GM08714 (cell line): Measurements from ENCODE around the gene PTPA.

Source experiments
- H3K4me3 ChIP-seq: fragments of 200-500 bp; sonication (Bioruptor generic); 2 replicates; pipeline ENCODE4 v1.5.1; 2014; ENCODE audit warnings: mild to moderate bottlenecking, low read length, inconsistent platforms
- ZNF274 ChIP-seq: IDR thresholded peaks from 2 replicates; pipeline ENCODE4 v1.6.1; 2012; ENCODE audit warnings: mild to moderate bottlenecking, low read depth, low read length

PTPA gene

DNA sequence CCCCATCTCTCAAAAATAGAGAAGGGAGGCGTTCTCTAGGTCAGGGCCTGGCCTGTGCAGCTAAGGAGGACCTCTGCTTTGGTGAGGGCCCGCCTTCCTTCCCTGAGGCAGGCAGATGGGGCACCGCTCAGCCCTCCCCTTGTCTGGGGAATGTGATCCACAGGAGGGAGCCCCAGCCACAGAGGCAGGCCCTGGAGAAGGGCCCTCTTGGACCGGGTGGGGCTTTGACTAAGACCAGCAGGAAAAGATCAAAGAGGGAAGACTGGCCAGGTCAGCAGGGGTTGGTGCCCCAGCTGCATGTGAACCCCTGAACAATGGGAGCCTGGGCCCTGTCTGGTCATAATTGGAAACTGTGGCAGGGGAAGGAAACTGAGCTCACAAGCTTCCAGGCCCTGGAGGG lies 21.9 kb downstream of the PTPA start:
- TF ChIP-seq ZNF274: no peak
- H3K4me3 ChIP-seq: no peak overlapping the region

DNA sequence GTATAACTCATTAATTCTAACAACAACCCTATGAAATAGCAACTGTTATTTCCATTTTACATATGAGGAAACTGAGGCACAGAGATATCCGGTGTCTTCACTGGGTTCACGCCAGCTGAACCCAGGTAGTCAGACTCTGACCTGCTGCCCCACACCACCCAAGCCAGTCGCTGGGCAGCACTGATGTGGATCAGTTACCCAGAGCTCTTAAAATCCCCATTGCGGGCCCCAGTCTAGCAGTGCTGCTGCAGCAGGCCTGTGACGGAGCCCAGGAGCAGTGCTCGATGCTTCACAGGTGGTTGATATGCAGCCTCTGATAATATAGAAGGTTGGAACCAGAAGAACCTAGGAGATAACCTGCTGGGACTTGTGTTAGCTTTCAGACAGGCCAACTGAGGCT lies 24.3 kb downstream of the PTPA start:
- no peak overlapping the region for H3K4me3 ChIP-seq
- no peak for TF ChIP-seq ZNF274

DNA sequence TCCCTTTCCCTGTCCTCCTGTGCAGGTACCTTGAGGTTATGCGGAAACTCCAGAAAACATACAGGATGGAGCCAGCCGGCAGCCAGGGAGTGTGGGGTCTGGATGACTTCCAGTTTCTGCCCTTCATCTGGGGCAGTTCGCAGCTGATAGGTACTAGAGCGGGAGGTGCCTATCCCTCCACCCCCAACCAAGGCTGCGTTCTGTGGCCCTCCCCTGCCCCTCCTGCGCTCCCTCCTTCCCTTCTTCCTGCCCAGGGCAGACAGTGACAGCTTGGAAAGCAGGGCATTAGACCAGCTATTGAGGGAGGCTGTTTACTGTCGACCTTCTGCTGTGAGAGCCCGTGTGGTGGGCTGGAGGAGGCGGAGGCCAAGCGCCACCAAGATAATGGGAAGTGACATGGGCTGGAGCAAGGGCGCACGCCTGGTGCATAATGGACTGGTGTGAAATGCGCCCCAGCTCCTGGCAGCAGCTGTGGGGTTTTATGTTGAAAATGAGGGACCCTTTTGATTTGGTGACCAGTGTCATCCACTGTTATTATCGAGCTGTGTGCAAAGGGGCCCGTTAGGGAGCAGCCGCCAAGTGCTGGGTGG lies 25.3 kb downstream of the PTPA start:
- H3K4me3 ChIP-seq: no peak overlapping the region
- no peak for TF ChIP-seq ZNF274

DNA sequence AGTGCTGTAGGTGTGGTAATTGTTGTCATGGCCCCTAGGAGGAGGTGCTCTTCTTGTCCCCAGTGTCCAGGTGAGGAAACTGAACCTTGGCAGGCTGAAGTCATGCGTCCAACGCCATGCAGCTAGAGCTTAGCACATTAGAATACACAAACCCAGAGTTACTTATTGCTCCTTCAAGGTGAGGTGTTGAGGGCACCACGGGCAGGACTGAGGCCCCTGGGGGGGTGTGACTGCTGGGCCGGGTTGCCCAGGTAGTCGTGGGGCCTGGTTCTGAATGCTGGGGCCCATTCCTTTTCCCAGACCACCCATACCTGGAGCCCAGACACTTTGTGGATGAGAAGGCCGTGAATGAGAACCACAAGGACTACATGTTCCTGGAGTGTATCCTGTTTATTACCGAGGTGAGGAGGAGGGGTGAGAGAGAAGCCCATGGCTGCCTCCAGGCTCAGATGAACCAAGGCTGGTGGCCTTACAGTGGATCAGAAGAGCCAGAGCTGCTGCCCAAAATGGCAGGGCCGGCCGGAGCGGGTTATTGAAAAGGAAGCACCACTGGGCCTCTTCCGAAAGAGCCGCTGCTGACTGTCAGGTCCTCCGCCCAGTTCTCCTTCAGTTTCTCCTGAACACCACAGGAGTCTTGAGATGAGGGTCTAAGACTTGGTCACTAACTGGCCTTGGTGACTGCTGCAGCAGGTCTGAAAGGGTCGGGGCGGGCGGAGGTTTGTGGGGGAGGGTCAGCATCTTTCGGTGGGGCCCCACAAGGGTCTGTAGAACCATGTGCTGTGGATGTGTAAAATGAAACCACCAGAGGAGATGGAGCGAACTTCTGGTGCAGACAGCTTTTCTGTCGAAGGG lies 26.3 kb downstream of the PTPA start:
- H3K4me3 ChIP-seq: no peak overlapping the region
- no peak for TF ChIP-seq ZNF274

DNA sequence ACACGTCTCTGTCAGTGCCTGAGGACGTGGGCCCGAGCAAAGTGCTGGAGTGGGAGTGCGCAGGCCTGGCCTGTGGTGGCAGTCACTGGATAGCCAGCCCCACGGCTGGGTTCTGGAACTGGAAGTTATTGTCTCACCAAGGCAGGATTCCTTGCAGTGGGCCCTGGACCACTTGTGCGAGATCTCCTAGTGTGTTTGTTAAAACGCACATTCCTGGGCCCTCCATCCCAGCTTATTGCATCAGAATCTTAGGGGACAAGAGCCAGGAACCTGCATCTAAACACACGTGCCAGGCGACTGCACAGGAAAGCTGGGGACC lies 26.9 kb downstream of the PTPA start:
- TF ChIP-seq ZNF274: no peak
- H3K4me3 ChIP-seq: no peak overlapping the region

DNA sequence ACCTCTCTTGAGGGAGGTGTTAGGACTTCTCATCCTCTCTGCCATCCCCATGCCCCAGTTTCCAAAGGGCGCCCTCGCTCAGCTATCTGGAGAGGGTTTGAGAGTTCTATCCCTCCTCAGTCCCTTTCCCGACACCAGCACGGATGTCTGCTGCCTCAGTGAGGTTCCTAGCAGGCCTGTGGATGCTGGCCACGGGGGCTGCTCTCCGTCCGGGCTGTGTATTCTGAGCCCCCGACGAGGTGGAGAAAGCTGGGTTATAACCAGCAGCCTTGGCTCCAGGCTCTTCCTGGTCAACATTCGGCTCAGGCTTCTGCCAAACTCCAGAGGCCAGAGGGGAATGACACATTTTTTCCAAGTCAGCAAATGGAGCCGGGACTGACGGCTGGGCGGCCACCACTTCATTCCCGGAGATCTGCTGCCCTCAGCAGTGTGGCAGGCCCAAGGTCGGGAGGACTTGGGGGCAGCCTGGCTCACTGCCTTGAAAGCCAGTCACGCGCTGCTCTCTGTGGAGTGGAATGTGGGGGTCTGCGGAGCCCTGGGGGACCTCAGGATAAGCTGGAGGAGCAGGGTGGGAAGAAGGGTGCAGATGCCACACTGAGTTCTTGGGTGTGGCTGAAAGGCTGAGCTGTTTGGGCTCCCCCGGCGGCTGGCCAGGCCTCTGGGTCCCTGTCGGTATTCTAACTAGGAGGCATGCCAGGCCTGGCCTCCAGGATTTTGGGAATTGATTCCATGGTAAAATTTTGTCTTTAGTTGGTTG lies 27.4 kb downstream of the PTPA start:
- TF ChIP-seq ZNF274: no peak
- H3K4me3 ChIP-seq: no peak overlapping the region

DNA sequence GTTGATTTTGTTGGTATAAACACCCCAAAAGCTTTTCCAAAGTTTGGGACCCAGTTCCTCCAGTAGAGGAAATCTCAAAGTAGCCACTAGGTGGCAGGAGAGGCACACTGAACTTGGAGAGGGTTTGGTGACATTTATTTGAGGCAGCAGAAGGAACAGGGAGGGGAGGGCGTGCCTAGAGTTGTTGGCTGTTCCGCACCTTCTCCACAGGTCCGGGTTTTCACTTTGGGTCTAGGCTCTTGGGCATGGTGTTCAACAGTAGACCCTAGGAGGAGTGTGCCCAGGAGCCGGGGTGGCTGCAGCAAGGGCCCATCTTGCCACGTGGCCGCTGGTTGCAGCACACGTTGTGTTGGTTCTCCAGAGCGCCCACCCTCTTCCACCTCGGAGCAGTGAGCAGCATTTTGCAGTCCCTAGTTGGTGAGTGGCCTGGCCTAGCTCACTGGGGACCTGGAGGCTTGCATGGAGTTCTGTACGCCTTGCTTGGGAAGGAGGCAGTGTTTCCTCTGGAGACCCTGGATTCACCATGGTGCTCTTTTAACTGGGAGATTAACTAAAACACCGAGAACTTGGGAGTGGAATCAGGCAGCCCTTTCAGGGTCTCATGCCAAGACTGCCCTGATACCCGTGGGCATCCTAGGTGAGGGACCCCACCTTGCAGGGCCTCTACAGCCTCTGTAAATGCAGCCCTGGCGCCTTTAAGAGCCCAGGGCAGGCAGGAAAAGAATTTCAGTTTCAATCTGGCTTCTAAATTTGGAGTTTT lies 28.2 kb downstream of the PTPA start:
- TF ChIP-seq ZNF274: no peak
- peak overlapping the region; percentile 36; the same call in 1 of the 2 replicates for H3K4me3 ChIP-seq

DNA sequence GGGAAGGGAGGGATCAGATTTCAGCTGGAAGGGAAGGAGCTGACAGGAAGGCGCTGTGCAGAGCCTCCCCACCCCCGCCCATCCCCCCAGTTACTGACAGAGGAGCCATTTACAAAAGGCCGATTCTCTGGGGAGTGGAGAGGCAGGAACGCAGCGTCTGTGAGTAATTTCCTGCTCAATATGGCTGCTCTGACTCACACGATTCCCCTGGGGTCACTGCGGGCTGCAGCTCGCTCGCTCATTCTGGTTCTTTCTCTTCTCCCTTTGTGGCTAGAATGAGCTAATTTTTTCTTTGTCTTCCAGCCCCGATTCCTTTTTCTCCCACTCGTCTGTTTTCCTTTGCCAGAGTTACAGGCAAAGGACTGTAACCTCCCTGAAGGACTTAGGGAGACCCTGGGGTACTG lies 28.8 kb downstream of the PTPA start:
- TF ChIP-seq ZNF274: no peak
- peak overlapping the region; percentile 37; the same call in 1 of the 2 replicates for H3K4me3 ChIP-seq

DNA sequence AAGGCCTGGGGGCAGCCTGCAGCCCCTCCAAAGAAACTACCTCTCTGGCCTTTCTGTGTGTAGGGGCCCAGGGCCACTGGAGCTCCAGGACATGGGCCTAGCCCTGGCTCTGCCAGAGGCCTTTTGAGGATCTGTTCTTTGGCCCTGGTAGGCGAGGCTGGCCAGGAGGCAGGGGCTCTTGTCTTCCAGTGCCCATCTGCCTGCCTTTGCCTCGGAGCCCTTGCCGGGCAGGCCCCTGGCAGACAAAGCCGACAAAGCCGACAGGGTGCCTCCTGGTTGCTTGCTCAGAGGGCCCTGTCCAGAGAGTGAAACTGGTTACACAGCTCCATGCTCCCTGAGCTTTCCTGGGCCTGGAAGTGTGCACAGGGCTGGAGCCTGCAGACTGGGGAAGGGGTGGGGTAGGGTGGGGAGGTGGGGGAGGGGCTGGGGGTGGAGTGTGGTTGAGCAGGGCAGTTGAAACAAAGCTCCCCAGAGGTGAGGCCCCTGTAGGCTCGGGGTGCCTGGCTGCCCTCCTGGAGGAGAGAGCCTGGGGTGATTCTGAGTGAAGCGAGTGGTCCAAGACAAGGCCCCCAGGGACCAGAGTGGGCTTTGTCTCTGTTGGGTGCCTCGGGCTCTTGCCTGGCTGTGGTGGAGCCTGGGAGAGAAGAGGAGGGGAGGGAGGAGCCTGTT lies 29.3 kb downstream of the PTPA start:
- peak overlapping the region; percentile 44; the same call in 1 of the 2 replicates for H3K4me3 ChIP-seq
- no peak for TF ChIP-seq ZNF274

DNA sequence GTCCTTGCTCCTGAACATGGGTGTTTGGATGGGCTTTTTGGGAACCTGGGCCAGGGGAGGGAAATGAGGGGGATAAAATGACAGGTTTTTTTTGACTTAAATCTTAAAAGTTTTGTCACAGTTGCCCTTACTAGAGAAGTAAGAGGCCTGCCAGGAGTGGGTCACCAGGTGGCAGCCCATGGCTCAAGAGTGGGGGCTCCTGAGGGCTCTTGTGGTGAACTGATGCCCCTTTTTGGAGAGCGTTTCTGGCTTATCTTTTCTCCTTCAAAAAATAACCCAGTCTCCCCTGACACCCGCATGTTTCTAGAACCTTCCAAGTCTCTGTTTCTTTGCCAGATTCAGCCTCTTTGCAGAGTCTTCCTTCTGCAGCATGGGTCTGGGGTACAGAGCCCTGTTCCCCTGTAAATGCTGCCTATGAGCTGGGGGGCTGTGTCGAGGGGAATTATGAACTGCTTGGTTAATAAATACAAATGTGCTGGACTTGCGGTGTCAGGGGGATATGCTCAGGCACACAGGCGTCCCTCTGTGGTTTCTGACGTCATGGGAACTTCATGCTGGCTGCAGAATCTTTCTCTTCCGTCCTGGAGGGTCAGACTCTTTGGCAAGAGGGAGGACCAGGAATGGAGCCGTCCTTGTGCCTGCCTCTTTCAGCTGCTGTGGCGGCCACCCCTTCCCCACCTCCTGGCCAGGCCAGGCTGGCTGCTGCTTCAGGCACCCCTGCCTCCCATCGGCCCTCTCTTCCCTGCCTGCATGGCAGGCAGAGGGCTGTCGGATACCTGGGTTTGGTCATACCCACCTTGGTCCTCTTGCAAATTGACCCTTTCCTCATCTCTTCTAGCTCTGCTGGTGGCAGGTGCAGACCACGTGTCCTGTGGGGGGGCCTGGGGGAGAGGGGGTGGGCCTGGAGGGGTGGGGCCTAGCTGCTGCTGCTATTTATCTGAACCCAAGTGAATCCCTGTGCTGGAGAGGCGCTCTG lies 30.1 kb downstream of the PTPA start:
- no peak for TF ChIP-seq ZNF274
- peak overlapping the region; percentile 44; the same call in 1 of the 2 replicates for H3K4me3 ChIP-seq

DNA sequence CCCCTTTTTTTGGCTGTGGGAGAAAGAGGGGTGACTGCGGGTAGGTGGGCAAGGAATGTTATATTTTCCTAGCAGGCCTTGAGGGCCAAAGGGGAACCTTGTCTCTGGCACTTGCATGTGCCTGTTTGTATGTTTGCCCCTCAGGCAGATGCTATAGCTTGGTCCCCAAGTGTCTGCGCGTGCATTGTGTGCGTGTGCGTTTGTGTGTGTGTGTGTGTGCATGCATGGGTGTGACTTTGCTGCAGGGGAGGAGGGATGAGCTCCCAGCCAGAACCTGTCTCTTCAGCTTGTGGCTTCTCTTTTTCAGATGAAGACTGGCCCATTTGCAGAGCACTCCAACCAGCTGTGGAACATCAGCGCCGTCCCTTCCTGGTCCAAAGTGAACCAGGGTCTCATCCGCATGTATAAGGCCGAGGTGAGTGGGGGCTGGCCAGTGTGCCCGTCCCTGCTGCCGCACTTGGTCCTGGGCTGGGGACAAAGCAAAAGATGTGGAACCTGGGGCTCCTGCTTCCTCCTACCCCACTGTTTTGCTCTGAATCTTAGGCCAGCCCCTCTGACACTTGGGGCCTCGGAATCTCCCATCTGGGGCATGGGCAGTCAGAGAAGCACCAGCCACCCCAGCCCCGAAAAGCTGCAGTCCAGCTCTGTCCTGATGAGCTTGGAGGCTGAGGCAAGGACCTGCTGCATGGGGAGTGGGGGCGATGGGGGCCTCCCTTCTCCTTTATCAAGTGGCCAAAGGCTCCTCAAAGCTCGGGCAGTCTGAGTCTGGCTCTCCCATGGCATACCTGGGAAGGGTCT lies 31.1 kb downstream of the PTPA start:
- H3K4me3 ChIP-seq: peak overlapping the region; percentile 37; the same call in 1 of the 2 replicates
- no peak for TF ChIP-seq ZNF274
